Erythroblast (primary cell): ENCODE measurements around the gene CD6.

Source experiments
- DNase-seq, 2 experiments: peaks; one replicate each; lab custom pipeline; 2025; lab: John Stamatoyannopoulos, UW
- GATA1 ChIP-seq: IDR thresholded peaks from 2 replicates; pipeline ENCODE4 v1.6.1; 2011; ENCODE audit warnings: low read depth, mild to moderate bottlenecking, control low read depth, low read length, moderate library complexity
- POLR2A ChIP-seq: IDR thresholded peaks from 2 replicates; pipeline ENCODE4 v1.6.1; 2011; ENCODE audit warnings: mild to moderate bottlenecking, low read length

Gene CD6

GRCh38 chr11:60941371-60942119 lies 29.9 kb upstream of the CD6 start:
- DNase-seq, result no peak
- TF ChIP-seq GATA1, result no peak
- no peak for TF ChIP-seq POLR2A

- DNase-seq, result no peak
- TF ChIP-seq POLR2A (no peak), GATA1 (no peak)
These were observed 29.3 kb upstream of the CD6 start for GRCh38 chr11:60942219-60942618.

GRCh38 chr11:60942970-60943565 lies 28.4 kb upstream of the CD6 start:
- DNase-seq, result no peak
- TF ChIP-seq POLR2A, result no peak
- TF ChIP-seq GATA1, result no peak

DNA sequence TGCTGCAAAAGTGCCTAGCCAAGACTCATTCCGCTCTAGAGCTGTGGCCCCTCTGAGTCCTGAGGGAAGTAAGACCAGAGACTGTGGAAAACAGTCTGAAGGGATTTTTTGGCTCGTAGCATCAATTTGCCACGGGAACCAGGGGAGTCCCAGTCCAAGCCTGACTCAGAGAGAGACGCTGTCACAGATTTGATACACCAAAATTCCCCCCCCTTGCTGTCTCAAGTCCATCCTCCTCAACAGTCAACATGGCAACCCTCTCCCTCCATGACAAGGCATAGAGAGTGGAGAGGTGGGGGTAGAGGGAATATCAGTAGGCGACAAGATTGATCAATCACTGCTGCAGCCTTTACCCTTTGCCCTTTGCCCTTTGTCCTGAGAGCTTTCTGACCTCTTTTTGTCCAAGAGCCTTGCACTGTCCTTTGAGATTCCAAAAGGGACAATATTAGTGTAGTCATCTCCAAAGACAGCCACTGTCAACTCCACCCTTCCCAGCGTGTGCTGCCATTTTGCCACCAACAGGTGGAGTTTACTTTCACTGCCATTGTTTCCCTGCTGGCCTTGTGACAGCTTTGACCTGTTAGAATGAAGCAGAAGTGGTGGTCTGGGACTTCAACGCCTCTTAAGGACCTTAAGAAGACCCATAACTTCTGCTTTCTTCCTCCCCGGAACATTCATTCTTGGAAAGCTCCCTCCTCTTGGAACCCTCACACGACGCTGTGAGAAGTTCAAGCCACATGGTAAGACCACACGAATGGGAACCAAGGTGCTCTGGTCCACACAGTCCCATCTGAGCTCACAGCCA lies 26.8 kb upstream of the CD6 start:
- TF ChIP-seq POLR2A, result no peak
- no peak for TF ChIP-seq GATA1
- peak in 1 of 2 experiments; percentile 10 for DNase-seq

GRCh38 chr11:60945295-60945667 lies 26.2 kb upstream of the CD6 start:
- no peak for TF ChIP-seq POLR2A
- no peak for TF ChIP-seq GATA1
- no peak for DNase-seq

GRCh38 chr11:60946601-60947264 lies 24.7 kb upstream of the CD6 start:
- DNase-seq, result no peak
- TF ChIP-seq GATA1, result no peak
- TF ChIP-seq POLR2A, result no peak

DNA sequence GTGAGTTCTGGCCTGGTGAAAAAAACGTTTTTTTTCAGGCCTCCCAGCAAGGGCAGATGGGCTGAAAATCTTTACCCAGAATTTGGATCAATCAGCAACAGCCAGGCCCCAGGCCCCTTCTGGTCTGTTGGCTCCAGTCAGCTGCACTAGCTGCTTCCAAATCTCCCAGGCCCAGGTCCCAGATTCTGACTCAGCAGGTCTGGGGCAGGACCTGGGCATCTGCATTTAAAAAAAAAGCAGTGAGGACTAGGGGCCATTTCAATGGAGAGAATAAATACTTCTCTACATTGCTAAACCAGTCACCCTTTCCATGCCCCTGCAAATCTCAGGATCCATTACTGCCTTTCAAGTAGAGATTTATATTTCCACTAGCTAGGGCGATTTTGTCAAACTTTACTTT lies 23.8 kb upstream of the CD6 start:
- no peak for TF ChIP-seq POLR2A
- no peak for TF ChIP-seq GATA1
- DNase-seq, result no peak

GRCh38 chr11:60948250-60948649 lies 23.2 kb upstream of the CD6 start:
- TF ChIP-seq GATA1 (no peak), POLR2A (no peak)
- DNase-seq, result no peak

DNA sequence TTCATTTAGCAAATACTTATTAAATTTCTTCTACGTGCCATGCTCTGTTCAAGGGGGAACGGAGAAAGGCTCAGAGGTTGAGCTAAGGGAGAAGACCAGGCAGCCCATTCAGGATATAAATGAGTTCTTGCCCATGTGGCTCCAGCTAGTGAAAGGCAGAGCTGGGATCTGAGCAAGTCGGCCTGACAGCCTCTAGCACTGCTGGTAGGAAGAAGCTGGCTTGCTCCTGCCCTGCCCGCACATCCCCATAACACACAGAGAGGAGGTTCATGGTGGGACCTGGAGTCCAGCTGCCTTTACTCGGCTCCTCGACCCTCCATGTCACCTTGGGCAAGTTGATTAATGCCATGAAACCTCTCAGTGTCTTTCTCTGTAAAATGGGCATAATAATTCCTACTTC lies 21.5 kb upstream of the CD6 start:
- no peak for DNase-seq

GRCh38 chr11:60950933-60951605 lies 20.4 kb upstream of the CD6 start:
- TF ChIP-seq POLR2A, result no peak
- TF ChIP-seq GATA1, result no peak
- no peak for DNase-seq

More for the DNA sequence above, 21.5 kb upstream of the CD6 start:
- TF ChIP-seq POLR2A (no peak), GATA1 (no peak)

- TF ChIP-seq POLR2A, result no peak
- TF ChIP-seq GATA1, result no peak
- no peak for DNase-seq
These were observed 19.9 kb upstream of the CD6 start for GRCh38 chr11:60951606-60951903.

- DNase-seq, result no peak
- TF ChIP-seq GATA1, result no peak
- no peak for TF ChIP-seq POLR2A
These were observed 19.4 kb upstream of the CD6 start, which contains the start of gene SLC15A3 for GRCh38 chr11:60951904-60952741. Gene SLC15A3 (minus strand): TSS chr11:60952176. CDS start chr11:60951551, 625 bp downstream.
